AG09309 (cell line): ENCODE results near the gene ARNT2.
A peak's percentile ranks its signal among the peaks of the same experiment; 100 is the strongest.

Source experiments
- DNase-seq: peaks from one replicate; pipeline ENCODE4 v3.0.0-alpha.2; 2010; ENCODE audit warnings: low read depth
- H3K4me3 ChIP-seq: 2 replicates; pipeline ENCODE4 v1.5.1; 2011; ENCODE audit warnings: mild to moderate bottlenecking, low read depth, low read length, moderate library complexity; ENCODE audit not compliant: control insufficient read depth
- TF ChIP-seq, protein P1 (sequence below): IDR thresholded peaks from 2 replicates; pipeline ENCODE4 v1.5.1; 2011; ENCODE audit warnings: mild to moderate bottlenecking, low read depth, low read length, inconsistent platforms; ENCODE audit not compliant: insufficient read depth, control insufficient read depth; ENCODE audit errors: missing control alignments

The ARNT2 gene

GRCh38 chr15:80461356-80462095 is 57.3 kb downstream of the ARNT2 start:
- no peak for DNase-seq
- H3K4me3 ChIP-seq = no peak overlapping the region
- TF ChIP-seq, protein P1, sequence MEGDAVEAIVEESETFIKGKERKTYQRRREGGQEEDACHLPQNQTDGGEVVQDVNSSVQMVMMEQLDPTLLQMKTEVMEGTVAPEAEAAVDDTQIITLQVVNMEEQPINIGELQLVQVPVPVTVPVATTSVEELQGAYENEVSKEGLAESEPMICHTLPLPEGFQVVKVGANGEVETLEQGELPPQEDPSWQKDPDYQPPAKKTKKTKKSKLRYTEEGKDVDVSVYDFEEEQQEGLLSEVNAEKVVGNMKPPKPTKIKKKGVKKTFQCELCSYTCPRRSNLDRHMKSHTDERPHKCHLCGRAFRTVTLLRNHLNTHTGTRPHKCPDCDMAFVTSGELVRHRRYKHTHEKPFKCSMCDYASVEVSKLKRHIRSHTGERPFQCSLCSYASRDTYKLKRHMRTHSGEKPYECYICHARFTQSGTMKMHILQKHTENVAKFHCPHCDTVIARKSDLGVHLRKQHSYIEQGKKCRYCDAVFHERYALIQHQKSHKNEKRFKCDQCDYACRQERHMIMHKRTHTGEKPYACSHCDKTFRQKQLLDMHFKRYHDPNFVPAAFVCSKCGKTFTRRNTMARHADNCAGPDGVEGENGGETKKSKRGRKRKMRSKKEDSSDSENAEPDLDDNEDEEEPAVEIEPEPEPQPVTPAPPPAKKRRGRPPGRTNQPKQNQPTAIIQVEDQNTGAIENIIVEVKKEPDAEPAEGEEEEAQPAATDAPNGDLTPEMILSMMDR = peak; percentile 1

- no peak for DNase-seq
- H3K4me3 ChIP-seq = no peak overlapping the region
- TF ChIP-seq, protein P1 = no peak
Observed at GRCh38 chr15:80462111-80462510, 57.9 kb downstream of the ARNT2 start.

DNA sequence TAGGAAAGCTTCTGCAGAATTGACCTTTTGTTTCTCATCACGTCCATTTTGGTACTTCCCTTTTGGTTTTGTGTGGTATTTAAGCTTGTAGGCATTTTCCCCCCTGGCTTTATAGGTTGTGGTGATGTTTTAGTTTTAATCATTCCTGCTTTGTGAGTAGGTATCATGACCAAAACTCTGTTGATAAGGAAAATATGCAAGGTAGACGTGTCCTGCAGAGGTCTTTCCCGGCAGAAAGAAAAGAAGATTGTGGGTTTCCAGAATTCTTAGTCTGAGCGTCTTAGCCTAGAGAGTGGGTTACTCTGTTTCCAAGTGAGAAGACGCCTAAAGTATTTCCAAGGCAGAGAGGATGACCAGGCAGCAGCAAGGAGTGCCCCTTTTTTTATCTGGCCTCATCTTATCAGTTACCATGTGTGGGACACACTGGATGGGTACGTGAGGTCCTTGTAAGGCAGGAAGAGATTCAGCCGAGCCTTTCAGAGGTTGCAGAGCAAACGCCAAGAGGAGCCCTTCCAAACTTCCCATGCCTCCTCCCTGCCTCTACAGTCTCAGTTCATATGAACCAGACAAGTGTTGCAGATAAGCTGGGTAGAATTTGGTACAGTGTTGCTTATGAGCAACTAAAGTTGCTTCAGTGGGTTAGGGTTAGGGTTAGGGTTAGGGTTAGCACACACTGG is 58.8 kb downstream of the ARNT2 start:
- no peak for DNase-seq
- TF ChIP-seq, protein P1 = no peak
- H3K4me3 ChIP-seq = no peak overlapping the region

GRCh38 chr15:80464951-80465625 is 60.9 kb downstream of the ARNT2 start:
- TF ChIP-seq, protein P1 = no peak
- no peak for DNase-seq

GRCh38 chr15:80465626-80466005 is 61.4 kb downstream of the ARNT2 start:
- H3K4me3 ChIP-seq = no peak overlapping the region
- TF ChIP-seq, protein P1 = no peak
- DNase-seq = no peak

More at GRCh38 chr15:80464951-80465625, 60.9 kb downstream of the ARNT2 start:
- no peak overlapping the region for H3K4me3 ChIP-seq

DNA sequence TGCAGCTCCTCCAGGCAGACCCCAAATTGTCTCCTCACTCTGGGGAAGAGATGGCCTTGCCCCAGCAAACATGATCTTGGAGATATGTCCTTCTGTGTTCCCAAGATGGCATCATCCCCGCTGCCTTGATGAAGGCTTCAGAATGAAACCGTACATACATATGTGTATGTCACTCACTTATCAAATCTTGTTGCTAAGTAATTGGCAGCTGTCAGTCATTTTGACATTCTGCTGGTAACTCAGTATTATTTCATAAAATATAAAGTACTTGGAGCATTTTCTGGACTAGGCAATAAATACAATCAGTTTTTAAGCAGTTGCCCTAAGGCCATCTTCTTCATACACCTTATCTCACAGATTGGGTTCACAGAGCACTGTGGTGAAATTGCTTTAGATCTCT is 62.4 kb downstream of the ARNT2 start:
- H3K4me3 ChIP-seq = no peak overlapping the region
- no peak for DNase-seq
- TF ChIP-seq, protein P1 = no peak
